Ovary (tissue), 3 donors: ENCODE results near the gene RPL10A.

Experiments
- CTCF ChIP-seq, 3 donors: fragments of 450-650 bp in 2 of 3; fragments of 200-600 bp in 1 of 3; IDR thresholded peaks; one replicate each; pipeline versions ENCODE4 v1.5.1 to v1.8.0; 2016 to 2022; ENCODE audit warnings: antibody characterized with exemption in 3 of 3, mild to moderate bottlenecking in 1 of 3
- EP300 ChIP-seq: sonication (generic); formaldehyde crosslinking; IDR thresholded peaks from one replicate; pipeline ENCODE4 v1.6.1; 2017; ENCODE audit warnings: antibody characterized with exemption
- POLR2A ChIP-seq: fragments of 450-650 bp; IDR thresholded peaks from one replicate; pipeline ENCODE4 v1.6.1; 2017; ENCODE audit warnings: antibody characterized with exemption, mild to moderate bottlenecking, moderate library complexity
- donor health status: DM: no; HTN: no; CAD: no.

DNA sequence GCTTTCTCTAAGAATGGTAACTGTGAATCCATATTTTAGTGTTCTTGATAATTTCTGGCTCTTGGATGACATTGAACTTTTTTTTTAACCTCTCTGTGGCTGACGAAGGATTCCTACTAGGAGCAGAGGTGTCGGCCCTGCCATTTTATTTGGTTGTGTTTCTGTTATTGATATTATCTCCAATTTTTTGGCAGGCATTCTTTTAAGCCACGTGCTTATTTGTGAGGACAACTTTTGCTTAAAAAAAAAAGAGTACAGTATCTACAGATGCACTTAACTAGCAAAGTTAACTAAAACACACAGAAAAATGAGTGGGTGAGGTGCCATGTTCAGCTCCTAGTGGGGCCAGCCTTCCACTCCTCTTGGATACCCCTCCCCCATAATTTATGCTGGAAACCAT is 15.0 kb upstream of the RPL10A start:
- TF ChIP-seq EP300 (no peak), CTCF (IDR thresholded peaks at IDR 0.05) (no peak), POLR2A (no peak)
